Measurements from ENCODE around the gene CUX1.

DNA sequence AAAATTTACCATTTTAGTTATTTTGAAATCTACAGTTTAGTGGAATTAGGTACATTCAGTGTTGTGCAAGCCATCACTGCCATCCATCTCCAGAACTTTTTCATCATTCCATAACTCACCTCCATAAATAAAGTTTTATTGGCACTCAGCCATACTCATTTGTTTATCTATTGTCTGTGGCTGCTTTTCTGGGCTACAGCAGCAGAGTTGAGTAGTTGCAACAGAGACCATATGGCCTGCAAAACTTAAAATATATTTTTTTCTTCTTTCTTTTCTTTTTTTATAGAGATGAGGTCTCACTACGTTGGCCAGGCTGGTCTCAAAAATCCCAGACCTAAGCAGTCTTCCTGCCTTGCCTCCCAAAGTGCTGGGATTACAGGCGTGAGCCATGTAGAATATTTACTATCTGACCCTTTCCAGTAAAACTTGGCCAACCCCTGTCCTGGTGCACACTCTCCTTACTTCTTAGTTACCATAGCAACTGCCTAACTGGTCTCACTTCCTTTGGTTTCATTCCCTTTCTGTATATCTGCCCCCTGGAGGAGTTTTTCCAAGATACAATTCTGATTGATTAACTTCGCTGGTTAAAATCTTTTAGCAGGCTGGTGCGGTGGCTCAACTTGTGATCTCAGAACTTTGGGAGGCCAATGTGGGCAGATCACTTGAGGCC is 133.2 kb downstream of the CUX1 start:
- TF ChIP-seq CTCF (IDR thresholded peaks at IDR 0.05) (no peak), EZH2 (IDR thresholded peaks at IDR 0.05; ENCODE audit: borderline replicate concordance, insufficient read depth, low read depth, low read length, poor library complexity, severe bottlenecking) (no peak)
